GM23338 (cell line): Measurements from ENCODE around the gene NCBP1. TPM values are rescaled to one million over a fixed set of nuclear protein-coding genes. Genes with fewer than 3 reads are reported as not detected.

Experiments
- ATAC-seq: fragments of 200-7000 bp; cut with Tn5 transposase; 3 replicates; pipeline ENCODE4 v1.9.1; 2020
- DNase-seq: peaks from one replicate; pipeline ENCODE4 v3.0.0-alpha.2; 2015; ENCODE audit warnings: low spot score
- H2AFZ ChIP-seq: fragments of 200-600 bp; sonication (generic); 2 replicates; pipeline ENCODE4 v1.8.0; 2016; ENCODE audit warnings: antibody characterized with exemption, mild to moderate bottlenecking, moderate library complexity
- H3F3A ChIP-seq: fragments of 200-600 bp; sonication (generic); replicated peaks from 2 replicates; pipeline ENCODE4 v1.8.0; 2017; ENCODE audit warnings: antibody characterized with exemption, mixed run types, low read depth
- H3K27ac ChIP-seq: fragments of 200-600 bp; sonication (generic); 2 replicates; pipeline ENCODE4 v1.6.1; 2016; ENCODE audit warnings: low read depth
- H3K27me3 ChIP-seq: fragments of 200-600 bp; sonication (generic); 2 replicates; pipeline ENCODE4 v1.8.0; 2016; ENCODE audit warnings: mild to moderate bottlenecking, mixed run types, moderate library complexity; ENCODE audit not compliant: insufficient read depth
- H3K36me3 ChIP-seq: fragments of 200-600 bp; sonication (generic); 2 replicates; pipeline ENCODE4 v1.8.0; 2016; ENCODE audit warnings: mild to moderate bottlenecking; ENCODE audit not compliant: insufficient read depth
- H3K4me1 ChIP-seq: fragments of 200-600 bp; sonication (generic); 2 replicates; pipeline ENCODE4 v1.8.0; 2016; ENCODE audit warnings: mild to moderate bottlenecking, moderate library complexity; ENCODE audit not compliant: insufficient read depth
- H3K4me2 ChIP-seq: fragments of 200-600 bp; sonication (generic); 2 replicates; pipeline ENCODE4 v1.7.1; 2017; ENCODE audit warnings: mixed run types
- H3K4me3 ChIP-seq: fragments of 200-600 bp; sonication (generic); 2 replicates; pipeline ENCODE4 v1.6.1; 2016; ENCODE audit warnings: mixed run types
- H3K79me2 ChIP-seq: fragments of 200-600 bp; sonication (generic); replicated peaks from 2 replicates; pipeline ENCODE4 v1.8.0; 2017; ENCODE audit warnings: mild to moderate bottlenecking; ENCODE audit not compliant: insufficient read depth
- H3K9me2 ChIP-seq: fragments of 200-600 bp; sonication (generic); 2 replicates; pipeline ENCODE4 v1.8.0; 2017; ENCODE audit not compliant: insufficient read depth
- H4K20me1 ChIP-seq: fragments of 200-600 bp; sonication (generic); replicated peaks from 2 replicates; pipeline ENCODE4 v1.8.0; 2017; ENCODE audit warnings: mild to moderate bottlenecking; ENCODE audit not compliant: insufficient read depth
- H3K27ac Mint-ChIP-seq: 2 replicates; pipeline ENCODE4 v1.8.0; 2020; ENCODE audit warnings: inconsistent platforms, mild to moderate bottlenecking, moderate library complexity, mixed read lengths
- H3K27me3 Mint-ChIP-seq: 3 replicates; pipeline ENCODE4 v1.8.0; 2022; ENCODE audit warnings: low read depth, mild to moderate bottlenecking, moderate library complexity, mixed read lengths, inconsistent platforms; ENCODE audit not compliant: insufficient read depth, poor library complexity
- H3K36me3 Mint-ChIP-seq: 3 replicates; pipeline ENCODE4 v1.8.0; 2021; ENCODE audit warnings: low read depth, mild to moderate bottlenecking, inconsistent platforms, moderate library complexity, mixed read lengths
- H3K4me1 Mint-ChIP-seq: 3 replicates; pipeline ENCODE4 v1.8.0; 2020; ENCODE audit warnings: mild to moderate bottlenecking, inconsistent platforms, mixed read lengths
- H3K4me3 Mint-ChIP-seq: 3 replicates; pipeline ENCODE4 v1.8.0; 2021; ENCODE audit warnings: moderate library complexity, mild to moderate bottlenecking, inconsistent platforms, mixed read lengths
- H3K9me3 Mint-ChIP-seq: 3 replicates; pipeline ENCODE4 v1.8.0; 2020; ENCODE audit warnings: moderate library complexity, mild to moderate bottlenecking, inconsistent platforms, mixed read lengths
- EZH2 ChIP-seq: fragments of 200-600 bp; sonication (generic); IDR thresholded peaks from one replicate; pipeline ENCODE4 v1.8.0; 2017; ENCODE audit warnings: antibody characterized with exemption, mild to moderate bottlenecking, low read depth; ENCODE audit not compliant: unreplicated experiment
- EZH2phosphoT487 ChIP-seq: fragments of 200-600 bp; sonication (generic); IDR thresholded peaks from one replicate; pipeline ENCODE4 v1.8.1; 2018; ENCODE audit warnings: antibody characterized with exemption; ENCODE audit not compliant: unreplicated experiment
- JUNB ChIP-seq: IDR thresholded peaks from one replicate; pipeline ENCODE4 v1.6.1; 2016; ENCODE audit warnings: antibody characterized with exemption; ENCODE audit not compliant: unreplicated experiment
- NANOG ChIP-seq: IDR thresholded peaks from 2 replicates; pipeline ENCODE4 v1.6.1; 2016; ENCODE audit warnings: antibody characterized with exemption, borderline replicate concordance
- POLR2AphosphoS5 ChIP-seq: IDR thresholded peaks from 2 replicates; pipeline ENCODE4 v1.6.1; 2016; ENCODE audit warnings: antibody characterized with exemption, low read depth
- ZNF114 ChIP-seq: fragments of 250-450 bp; sonication (Bioruptor Pico); IDR thresholded peaks from 2 replicates; pipeline ENCODE4 v1.5.0; 2020; ENCODE audit warnings: mild to moderate bottlenecking, moderate library complexity
- ZNF331 ChIP-seq: fragments of 250-450 bp; sonication (Bioruptor Pico); IDR thresholded peaks from 2 replicates; pipeline ENCODE4 v1.5.0; 2020; ENCODE audit warnings: low read depth, mild to moderate bottlenecking, moderate library complexity
- polyA plus RNA-seq: library from polyadenylated mRNA; unstranded; fragments of >200 nt; fragmentation: Nextera tagmentation; extraction: Ambion mirVana; gene quantifications from 2 replicates; pipeline ENCODE4 v1.2.1, GENCODE V29; 2016
- total RNA-seq: library from RNA; depleted of rRNA; stranded (reverse); fragments of >200 nt; shearing (Covaris generic); gene quantifications from 2 replicates; pipeline ENCODE4 v1.2.3, GENCODE V29; 2014
- TF ChIP-seq, protein P1 (sequence below): fragments of 250-450 bp; sonication (Bioruptor Pico); IDR thresholded peaks from 2 replicates; pipeline ENCODE4 v1.5.0; 2020; ENCODE audit warnings: mild to moderate bottlenecking, moderate library complexity
- TF ChIP-seq, protein P2 (sequence below), 2 experiments: fragments of 200-600 bp in 1 of 2; sonication (generic) in 1 of 2; conservative IDR thresholded peaks; 2 replicates each; pipeline versions ENCODE4 v1.5.1 to v1.6.1; 2016 to 2017; ENCODE audit warnings: antibody characterized with exemption in 2 of 2, low read depth in 2 of 2, mild to moderate bottlenecking in 2 of 2, moderate library complexity in 1 of 2
- TF ChIP-seq, protein P3 (sequence below): IDR thresholded peaks from one replicate; pipeline ENCODE4 v1.6.1; 2018; ENCODE audit warnings: antibody characterized with exemption; ENCODE audit not compliant: unreplicated experiment
- TF ChIP-seq, protein P4 (sequence below): IDR thresholded peaks from 2 replicates; pipeline ENCODE4 v1.6.1; 2016; ENCODE audit warnings: antibody characterized with exemption

NCBP1 gene
- total and polyA plus RNA-seq, 2 experiments from 2014 or later, result 43.9 to 60.2 TPM

DNA sequence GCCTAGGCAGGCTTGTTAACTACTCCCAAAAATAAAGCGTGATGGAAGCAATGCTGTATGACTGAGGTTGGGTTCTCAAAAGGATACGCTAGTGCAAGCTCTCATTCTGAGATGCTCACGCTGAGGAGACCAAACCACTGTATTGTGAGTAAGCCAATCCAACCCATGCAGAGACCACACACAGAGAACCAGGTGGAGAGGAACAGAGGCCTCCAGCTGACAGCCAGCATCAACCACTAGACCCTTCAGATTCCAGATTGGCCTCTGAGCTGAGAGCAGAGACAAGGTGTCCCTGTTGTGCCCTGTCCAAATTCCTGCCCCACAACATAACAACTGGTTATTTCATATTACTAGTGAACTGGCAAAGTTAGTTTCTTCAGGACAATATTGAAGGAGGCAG is 5.0 kb upstream of the NCBP1 start (continued):
- TF ChIP-seq, protein P1, sequence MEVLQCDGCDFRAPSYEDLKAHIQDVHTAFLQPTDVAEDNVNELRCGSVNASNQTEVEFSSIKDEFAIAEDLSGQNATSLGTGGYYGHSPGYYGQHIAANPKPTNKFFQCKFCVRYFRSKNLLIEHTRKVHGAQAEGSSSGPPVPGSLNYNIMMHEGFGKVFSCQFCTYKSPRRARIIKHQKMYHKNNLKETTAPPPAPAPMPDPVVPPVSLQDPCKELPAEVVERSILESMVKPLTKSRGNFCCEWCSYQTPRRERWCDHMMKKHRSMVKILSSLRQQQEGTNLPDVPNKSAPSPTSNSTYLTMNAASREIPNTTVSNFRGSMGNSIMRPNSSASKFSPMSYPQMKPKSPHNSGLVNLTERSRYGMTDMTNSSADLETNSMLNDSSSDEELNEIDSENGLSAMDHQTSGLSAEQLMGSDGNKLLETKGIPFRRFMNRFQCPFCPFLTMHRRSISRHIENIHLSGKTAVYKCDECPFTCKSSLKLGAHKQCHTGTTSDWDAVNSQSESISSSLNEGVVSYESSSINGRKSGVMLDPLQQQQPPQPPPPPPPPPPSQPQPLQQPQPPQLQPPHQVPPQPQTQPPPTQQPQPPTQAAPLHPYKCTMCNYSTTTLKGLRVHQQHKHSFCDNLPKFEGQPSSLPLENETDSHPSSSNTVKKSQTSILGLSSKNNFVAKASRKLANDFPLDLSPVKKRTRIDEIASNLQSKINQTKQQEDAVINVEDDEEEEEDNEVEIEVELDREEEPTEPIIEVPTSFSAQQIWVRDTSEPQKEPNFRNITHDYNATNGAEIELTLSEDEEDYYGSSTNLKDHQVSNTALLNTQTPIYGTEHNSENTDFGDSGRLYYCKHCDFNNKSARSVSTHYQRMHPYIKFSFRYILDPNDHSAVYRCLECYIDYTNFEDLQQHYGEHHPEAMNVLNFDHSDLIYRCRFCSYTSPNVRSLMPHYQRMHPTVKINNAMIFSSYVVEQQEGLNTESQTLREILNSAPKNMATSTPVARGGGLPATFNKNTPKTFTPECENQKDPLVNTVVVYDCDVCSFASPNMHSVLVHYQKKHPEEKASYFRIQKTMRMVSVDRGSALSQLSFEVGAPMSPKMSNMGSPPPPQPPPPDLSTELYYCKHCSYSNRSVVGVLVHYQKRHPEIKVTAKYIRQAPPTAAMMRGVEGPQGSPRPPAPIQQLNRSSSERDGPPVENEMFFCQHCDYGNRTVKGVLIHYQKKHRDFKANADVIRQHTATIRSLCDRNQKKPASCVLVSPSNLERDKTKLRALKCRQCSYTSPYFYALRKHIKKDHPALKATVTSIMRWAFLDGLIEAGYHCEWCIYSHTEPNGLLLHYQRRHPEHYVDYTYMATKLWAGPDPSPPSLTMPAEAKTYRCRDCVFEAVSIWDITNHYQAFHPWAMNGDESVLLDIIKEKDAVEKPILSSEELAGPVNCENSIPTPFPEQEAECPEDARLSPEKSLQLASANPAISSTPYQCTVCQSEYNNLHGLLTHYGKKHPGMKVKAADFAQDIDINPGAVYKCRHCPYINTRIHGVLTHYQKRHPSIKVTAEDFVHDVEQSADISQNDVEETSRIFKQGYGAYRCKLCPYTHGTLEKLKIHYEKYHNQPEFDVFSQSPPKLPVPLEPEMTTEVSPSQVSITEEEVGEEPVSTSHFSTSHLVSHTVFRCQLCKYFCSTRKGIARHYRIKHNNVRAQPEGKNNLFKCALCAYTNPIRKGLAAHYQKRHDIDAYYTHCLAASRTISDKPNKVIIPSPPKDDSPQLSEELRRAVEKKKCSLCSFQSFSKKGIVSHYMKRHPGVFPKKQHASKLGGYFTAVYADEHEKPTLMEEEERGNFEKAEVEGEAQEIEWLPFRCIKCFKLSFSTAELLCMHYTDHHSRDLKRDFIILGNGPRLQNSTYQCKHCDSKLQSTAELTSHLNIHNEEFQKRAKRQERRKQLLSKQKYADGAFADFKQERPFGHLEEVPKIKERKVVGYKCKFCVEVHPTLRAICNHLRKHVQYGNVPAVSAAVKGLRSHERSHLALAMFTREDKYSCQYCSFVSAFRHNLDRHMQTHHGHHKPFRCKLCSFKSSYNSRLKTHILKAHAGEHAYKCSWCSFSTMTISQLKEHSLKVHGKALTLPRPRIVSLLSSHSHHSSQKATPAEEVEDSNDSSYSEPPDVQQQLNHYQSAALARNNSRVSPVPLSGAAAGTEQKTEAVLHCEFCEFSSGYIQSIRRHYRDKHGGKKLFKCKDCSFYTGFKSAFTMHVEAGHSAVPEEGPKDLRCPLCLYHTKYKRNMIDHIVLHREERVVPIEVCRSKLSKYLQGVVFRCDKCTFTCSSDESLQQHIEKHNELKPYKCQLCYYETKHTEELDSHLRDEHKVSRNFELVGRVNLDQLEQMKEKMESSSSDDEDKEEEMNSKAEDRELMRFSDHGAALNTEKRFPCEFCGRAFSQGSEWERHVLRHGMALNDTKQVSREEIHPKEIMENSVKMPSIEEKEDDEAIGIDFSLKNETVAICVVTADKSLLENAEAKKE (CRISPR knock-in tag), result no peak
- TF ChIP-seq NANOG, result no peak
- no peak for TF ChIP-seq POLR2AphosphoS5
- TF ChIP-seq EZH2, result no peak
- TF ChIP-seq, protein P2, sequence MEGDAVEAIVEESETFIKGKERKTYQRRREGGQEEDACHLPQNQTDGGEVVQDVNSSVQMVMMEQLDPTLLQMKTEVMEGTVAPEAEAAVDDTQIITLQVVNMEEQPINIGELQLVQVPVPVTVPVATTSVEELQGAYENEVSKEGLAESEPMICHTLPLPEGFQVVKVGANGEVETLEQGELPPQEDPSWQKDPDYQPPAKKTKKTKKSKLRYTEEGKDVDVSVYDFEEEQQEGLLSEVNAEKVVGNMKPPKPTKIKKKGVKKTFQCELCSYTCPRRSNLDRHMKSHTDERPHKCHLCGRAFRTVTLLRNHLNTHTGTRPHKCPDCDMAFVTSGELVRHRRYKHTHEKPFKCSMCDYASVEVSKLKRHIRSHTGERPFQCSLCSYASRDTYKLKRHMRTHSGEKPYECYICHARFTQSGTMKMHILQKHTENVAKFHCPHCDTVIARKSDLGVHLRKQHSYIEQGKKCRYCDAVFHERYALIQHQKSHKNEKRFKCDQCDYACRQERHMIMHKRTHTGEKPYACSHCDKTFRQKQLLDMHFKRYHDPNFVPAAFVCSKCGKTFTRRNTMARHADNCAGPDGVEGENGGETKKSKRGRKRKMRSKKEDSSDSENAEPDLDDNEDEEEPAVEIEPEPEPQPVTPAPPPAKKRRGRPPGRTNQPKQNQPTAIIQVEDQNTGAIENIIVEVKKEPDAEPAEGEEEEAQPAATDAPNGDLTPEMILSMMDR (conservative IDR thresholded peaks at IDR 0.05; ENCODE audit: low read depth in 2 of 2), result no peak
- no peak for TF ChIP-seq ZNF114
- no peak for TF ChIP-seq JUNB
- TF ChIP-seq EZH2phosphoT487, result no peak

DNA sequence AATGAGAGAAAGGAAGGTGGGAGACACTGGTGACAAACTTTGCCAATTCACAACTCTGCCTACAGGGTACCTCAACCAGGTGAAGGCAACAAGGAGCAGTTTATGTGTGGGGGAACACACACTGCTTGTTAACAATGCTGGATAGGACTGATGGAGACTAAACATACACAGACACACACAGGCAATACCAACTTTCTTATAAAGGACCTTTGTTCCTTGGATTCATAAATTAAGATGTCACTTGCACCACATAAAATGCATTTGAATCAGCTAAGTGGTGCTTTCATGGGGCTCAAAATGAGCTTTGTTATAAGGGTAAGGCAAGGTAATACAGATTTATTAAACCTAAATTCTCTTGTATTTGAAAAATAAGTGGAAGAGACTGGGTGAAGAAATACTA is 4.5 kb upstream of the NCBP1 start:
- Histone ChIP-seq H3K79me2 (peaks cover 58% of the 10 kb centered on the region), H3K4me1 (0 out of 2 replicates have a peak, but pooled peaks cover 8% of the 10 kb centered on the region), H3K9me2 (no peaks in the 10 kb centered on the region), H2AFZ (no peak overlapping the region), H3K27me3 (no peaks in the 10 kb centered on the region), H4K20me1 (peaks cover 11% of the 10 kb centered on the region; the same call in 1 of the 2 replicates), H3K27ac (no peak overlapping the region), H3K4me3 (no peak overlapping the region), H3F3A (peaks cover 3% of the 10 kb centered on the region; the same call in 1 of the 2 replicates), H3K4me2 (no peak overlapping the region), H3K36me3 (peaks cover 12% of the 10 kb centered on the region; the same call in 1 of the 2 replicates)
- Mint-ChIP-seq H3K36me3 (peaks cover 17% of the 10 kb centered on the region), H3K9me3 (no peaks in the 10 kb centered on the region), H3K27ac (no peak overlapping the region), H3K4me3 (no peak overlapping the region), H3K4me1 (peaks cover 20% of the 10 kb centered on the region; the same call in 2 of the 3 replicates), H3K27me3 (peaks cover 7% of the 10 kb centered on the region)
- peak; percentile 8 for DNase-seq
- no peak for ATAC-seq
- TF ChIP-seq, protein P3, sequence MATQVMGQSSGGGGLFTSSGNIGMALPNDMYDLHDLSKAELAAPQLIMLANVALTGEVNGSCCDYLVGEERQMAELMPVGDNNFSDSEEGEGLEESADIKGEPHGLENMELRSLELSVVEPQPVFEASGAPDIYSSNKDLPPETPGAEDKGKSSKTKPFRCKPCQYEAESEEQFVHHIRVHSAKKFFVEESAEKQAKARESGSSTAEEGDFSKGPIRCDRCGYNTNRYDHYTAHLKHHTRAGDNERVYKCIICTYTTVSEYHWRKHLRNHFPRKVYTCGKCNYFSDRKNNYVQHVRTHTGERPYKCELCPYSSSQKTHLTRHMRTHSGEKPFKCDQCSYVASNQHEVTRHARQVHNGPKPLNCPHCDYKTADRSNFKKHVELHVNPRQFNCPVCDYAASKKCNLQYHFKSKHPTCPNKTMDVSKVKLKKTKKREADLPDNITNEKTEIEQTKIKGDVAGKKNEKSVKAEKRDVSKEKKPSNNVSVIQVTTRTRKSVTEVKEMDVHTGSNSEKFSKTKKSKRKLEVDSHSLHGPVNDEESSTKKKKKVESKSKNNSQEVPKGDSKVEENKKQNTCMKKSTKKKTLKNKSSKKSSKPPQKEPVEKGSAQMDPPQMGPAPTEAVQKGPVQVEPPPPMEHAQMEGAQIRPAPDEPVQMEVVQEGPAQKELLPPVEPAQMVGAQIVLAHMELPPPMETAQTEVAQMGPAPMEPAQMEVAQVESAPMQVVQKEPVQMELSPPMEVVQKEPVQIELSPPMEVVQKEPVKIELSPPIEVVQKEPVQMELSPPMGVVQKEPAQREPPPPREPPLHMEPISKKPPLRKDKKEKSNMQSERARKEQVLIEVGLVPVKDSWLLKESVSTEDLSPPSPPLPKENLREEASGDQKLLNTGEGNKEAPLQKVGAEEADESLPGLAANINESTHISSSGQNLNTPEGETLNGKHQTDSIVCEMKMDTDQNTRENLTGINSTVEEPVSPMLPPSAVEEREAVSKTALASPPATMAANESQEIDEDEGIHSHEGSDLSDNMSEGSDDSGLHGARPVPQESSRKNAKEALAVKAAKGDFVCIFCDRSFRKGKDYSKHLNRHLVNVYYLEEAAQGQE, result no peak
- TF ChIP-seq EZH2 (no peak), JUNB (no peak), ZNF331 (no peak), NANOG (no peak), EZH2phosphoT487 (no peak)
- TF ChIP-seq, protein P4, sequence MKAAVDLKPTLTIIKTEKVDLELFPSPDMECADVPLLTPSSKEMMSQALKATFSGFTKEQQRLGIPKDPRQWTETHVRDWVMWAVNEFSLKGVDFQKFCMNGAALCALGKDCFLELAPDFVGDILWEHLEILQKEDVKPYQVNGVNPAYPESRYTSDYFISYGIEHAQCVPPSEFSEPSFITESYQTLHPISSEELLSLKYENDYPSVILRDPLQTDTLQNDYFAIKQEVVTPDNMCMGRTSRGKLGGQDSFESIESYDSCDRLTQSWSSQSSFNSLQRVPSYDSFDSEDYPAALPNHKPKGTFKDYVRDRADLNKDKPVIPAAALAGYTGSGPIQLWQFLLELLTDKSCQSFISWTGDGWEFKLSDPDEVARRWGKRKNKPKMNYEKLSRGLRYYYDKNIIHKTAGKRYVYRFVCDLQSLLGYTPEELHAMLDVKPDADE, result no peak
